DND-41 (cell line): ENCODE data around the gene RFX2.

Experiments
- EZH2 ChIP-seq: IDR thresholded peaks from 3 replicates; pipeline ENCODE4 v1.6.1; 2012; ENCODE audit warnings: borderline replicate concordance, low read depth, mild to moderate bottlenecking, moderate library complexity, low read length, inconsistent platforms; ENCODE audit not compliant: severe bottlenecking
- TF ChIP-seq, protein P1 (sequence below): IDR thresholded peaks from 2 replicates; pipeline ENCODE4 v1.5.1; 2012; ENCODE audit warnings: borderline replicate concordance, low read length, moderate library complexity, mild to moderate bottlenecking; ENCODE audit not compliant: poor library complexity, severe bottlenecking; ENCODE audit errors: extremely low read depth

DNA sequence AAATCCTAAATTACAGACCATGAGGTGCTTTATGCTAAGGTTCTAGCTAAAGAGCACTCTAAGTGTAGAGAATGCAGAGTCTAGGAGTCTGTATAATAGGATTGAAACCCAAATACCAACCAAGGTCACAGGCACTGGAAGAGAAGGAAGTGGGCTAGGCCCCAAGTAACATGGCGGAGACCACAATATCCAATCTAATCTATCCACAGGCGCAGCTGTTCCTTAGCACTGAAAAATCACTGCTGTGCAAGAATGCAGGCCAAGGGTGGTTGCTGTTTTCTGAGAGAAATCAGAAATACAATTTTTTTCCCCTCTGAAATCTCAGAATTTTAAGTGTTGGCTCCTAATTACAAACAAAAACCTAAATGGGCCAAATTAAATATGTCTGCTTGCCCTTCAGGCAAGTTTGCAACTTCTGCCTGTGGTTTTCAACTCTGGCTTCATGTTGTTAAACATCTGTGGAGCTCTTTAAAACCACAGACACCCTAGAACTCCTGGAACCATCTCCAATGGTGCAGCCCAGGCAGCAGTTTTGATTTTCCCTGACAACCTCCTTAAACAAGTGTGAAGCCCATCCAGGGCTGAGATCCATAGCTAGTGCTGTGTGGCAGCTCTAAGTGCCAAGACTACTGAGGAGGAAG is 138.5 kb downstream of the RFX2 start:
- TF ChIP-seq, protein P1, sequence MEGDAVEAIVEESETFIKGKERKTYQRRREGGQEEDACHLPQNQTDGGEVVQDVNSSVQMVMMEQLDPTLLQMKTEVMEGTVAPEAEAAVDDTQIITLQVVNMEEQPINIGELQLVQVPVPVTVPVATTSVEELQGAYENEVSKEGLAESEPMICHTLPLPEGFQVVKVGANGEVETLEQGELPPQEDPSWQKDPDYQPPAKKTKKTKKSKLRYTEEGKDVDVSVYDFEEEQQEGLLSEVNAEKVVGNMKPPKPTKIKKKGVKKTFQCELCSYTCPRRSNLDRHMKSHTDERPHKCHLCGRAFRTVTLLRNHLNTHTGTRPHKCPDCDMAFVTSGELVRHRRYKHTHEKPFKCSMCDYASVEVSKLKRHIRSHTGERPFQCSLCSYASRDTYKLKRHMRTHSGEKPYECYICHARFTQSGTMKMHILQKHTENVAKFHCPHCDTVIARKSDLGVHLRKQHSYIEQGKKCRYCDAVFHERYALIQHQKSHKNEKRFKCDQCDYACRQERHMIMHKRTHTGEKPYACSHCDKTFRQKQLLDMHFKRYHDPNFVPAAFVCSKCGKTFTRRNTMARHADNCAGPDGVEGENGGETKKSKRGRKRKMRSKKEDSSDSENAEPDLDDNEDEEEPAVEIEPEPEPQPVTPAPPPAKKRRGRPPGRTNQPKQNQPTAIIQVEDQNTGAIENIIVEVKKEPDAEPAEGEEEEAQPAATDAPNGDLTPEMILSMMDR, result no peak
- no peak for TF ChIP-seq EZH2
